ENCODE data around the gene PLA2G6. TPM values are rescaled to one million over a fixed set of nuclear protein-coding genes. Genes with fewer than 3 reads are reported as not detected.

The PLA2G6 gene
- total and polyA plus RNA-seq, 9 donors = 16.4 to 68.4 (median 39.4) TPM

- intact Hi-C loops (cut with DNase I) = no loop called here
- Histone ChIP-seq H3K4me3 (no peak overlapping the region), H3K9me3 (no peaks in the 10 kb centered on the region), H3K36me3 (no peaks in the 10 kb centered on the region), H3K27me3 (no peaks in the 10 kb centered on the region), H3K27ac (no peak overlapping the region), H3K4me1 (ENCODE audit: insufficient read depth) (no peaks in the 10 kb centered on the region)
- DNase-seq = no peak
- no peak for TF ChIP-seq EP300 (IDR thresholded peaks at IDR 0.05)
- 90 to 94% (median 92%) methylated on average over 5 of the region's 5 CpGs for WGBS, 3 donors
These were observed 39.0 kb downstream of the PLA2G6 start for GRCh38 chr22:38142606-38143005.

- no peaks in the 10 kb centered on the region for H3K27me3 ChIP-seq
- no peak overlapping the region for H3K27ac ChIP-seq
- no peaks in the 10 kb centered on the region for H3K9me3 ChIP-seq
- H3K4me3 ChIP-seq = no peak overlapping the region
- 64 to 77% (median 74%) methylated on average over 16 of the region's 16 CpGs for WGBS, 3 donors
- no peak for TF ChIP-seq CTCF (IDR thresholded peaks at IDR 0.05)
- TF ChIP-seq EP300 (IDR thresholded peaks at IDR 0.05) = no peak
- TF ChIP-seq POLR2A (IDR thresholded peaks at IDR 0.05) = no peak
- intact Hi-C loops (cut with DNase I) = no loop called here
- no peaks in the 10 kb centered on the region for H3K36me3 ChIP-seq
- no peak for DNase-seq
- no peaks in the 10 kb centered on the region for H3K4me1 ChIP-seq (ENCODE audit: insufficient read depth)
These were observed 40.2 kb downstream of the PLA2G6 start for GRCh38 chr22:38141217-38141973.

- H3K4me3 ChIP-seq = no peak overlapping the region
- no peaks in the 10 kb centered on the region for H3K36me3 ChIP-seq
- WGBS, 3 donors = 95 to 97% (median 96%) methylated on average over 11 of the region's 11 CpGs
- no peak for DNase-seq
- H3K27ac ChIP-seq = no peak overlapping the region
- H3K4me1 ChIP-seq (ENCODE audit: insufficient read depth) = no peaks in the 10 kb centered on the region
- intact Hi-C loops (cut with DNase I) = no loop called here
- TF ChIP-seq EP300 (IDR thresholded peaks at IDR 0.05) (no peak), POLR2A (IDR thresholded peaks at IDR 0.05) (no peak)
- H3K27me3 ChIP-seq = no peaks in the 10 kb centered on the region
- H3K9me3 ChIP-seq = no peaks in the 10 kb centered on the region
These were observed 41.7 kb downstream of the PLA2G6 start for GRCh38 chr22:38139901-38140300.

GRCh38 chr22:38138961-38139360, 42.7 kb downstream of the PLA2G6 start:
- intact Hi-C loops (cut with DNase I) = no loop called here
- WGBS, 3 donors = 80 to 83% (median 83%) methylated on average over 5 of the region's 5 CpGs
- Histone ChIP-seq H3K4me1 (ENCODE audit: insufficient read depth) (no peaks in the 10 kb centered on the region), H3K4me3 (no peak overlapping the region), H3K27ac (no peak overlapping the region), H3K9me3 (no peaks in the 10 kb centered on the region), H3K27me3 (no peaks in the 10 kb centered on the region), H3K36me3 (no peaks in the 10 kb centered on the region)
- no peak for DNase-seq
- TF ChIP-seq EP300 (IDR thresholded peaks at IDR 0.05) (no peak), POLR2A (IDR thresholded peaks at IDR 0.05) (no peak), CTCF (IDR thresholded peaks at IDR 0.05) (no peak)

GRCh38 chr22:38137876-38138687, 43.5 kb downstream of the PLA2G6 start:
- H3K36me3 ChIP-seq = no peaks in the 10 kb centered on the region
- intact Hi-C loops (cut with DNase I) = no loop called here
- no peak for TF ChIP-seq EP300 (IDR thresholded peaks at IDR 0.05)
- no peak for TF ChIP-seq POLR2A (IDR thresholded peaks at IDR 0.05)
- TF ChIP-seq CTCF (IDR thresholded peaks at IDR 0.05) = no peak

More at GRCh38 chr22:38137876-38138687, 43.5 kb downstream of the PLA2G6 start:
- no peak overlapping the region for H3K27ac ChIP-seq
- no peak overlapping the region for H3K4me3 ChIP-seq
- no peaks in the 10 kb centered on the region for H3K4me1 ChIP-seq (ENCODE audit: insufficient read depth)
- no peak for DNase-seq
- 89 to 93% (median 93%) methylated on average over 9 of the region's 9 CpGs for WGBS, 3 donors
- H3K27me3 ChIP-seq = no peaks in the 10 kb centered on the region
- H3K9me3 ChIP-seq = no peaks in the 10 kb centered on the region

All from ovary (tissue), 9 donors.